ENCODE results near the gene SRSF11. TPM values are rescaled to one million over a fixed set of nuclear protein-coding genes. Genes with fewer than 3 reads are reported as not detected.

The SRSF11 gene
- total RNA-seq, 4 donors from 2014 or later, result 61.3 to 170 (median 122) TPM

DNA sequence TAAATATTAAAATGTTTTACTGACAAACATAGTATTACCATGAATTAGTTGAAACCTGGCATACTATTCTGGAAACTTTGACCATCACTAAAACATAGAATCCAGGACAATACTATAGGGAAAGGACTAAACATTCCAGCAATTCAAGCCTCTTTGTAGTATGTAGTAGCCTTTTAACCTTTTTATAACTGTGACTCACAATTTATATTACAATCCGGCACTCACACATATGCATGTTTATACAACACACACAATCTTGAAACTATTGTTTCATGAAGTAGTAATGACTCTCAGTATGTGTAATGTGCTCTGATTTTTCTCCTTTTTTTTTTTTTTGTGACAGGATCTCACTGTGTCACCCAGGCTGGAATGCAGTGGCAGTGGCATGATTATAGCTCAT is 69.0 kb downstream of the SRSF11 start:
- no peak for TF ChIP-seq EP300 (IDR thresholded peaks at IDR 0.05)
- no peak for TF ChIP-seq POLR2AphosphoS5 (IDR thresholded peaks at IDR 0.05)
- H3K4me1 ChIP-seq, result no peaks in the 10 kb centered on the region
- H3K27ac ChIP-seq, result no peak overlapping the region
- H3K27me3 ChIP-seq, result no peaks in the 10 kb centered on the region
- H3K9me3 ChIP-seq, result no peaks in the 10 kb centered on the region
- peaks cover 0 to 84% of the 10 kb centered on the region in 2 donors for H3K36me3 ChIP-seq
- H3K4me3 ChIP-seq, result no peak overlapping the region
- no peak for ATAC-seq
- 57 to 77% methylated on average over 1 of the region's 1 CpG for WGBS, 2 donors (ENCODE audit: low coverage in 1 of 2)

DNA sequence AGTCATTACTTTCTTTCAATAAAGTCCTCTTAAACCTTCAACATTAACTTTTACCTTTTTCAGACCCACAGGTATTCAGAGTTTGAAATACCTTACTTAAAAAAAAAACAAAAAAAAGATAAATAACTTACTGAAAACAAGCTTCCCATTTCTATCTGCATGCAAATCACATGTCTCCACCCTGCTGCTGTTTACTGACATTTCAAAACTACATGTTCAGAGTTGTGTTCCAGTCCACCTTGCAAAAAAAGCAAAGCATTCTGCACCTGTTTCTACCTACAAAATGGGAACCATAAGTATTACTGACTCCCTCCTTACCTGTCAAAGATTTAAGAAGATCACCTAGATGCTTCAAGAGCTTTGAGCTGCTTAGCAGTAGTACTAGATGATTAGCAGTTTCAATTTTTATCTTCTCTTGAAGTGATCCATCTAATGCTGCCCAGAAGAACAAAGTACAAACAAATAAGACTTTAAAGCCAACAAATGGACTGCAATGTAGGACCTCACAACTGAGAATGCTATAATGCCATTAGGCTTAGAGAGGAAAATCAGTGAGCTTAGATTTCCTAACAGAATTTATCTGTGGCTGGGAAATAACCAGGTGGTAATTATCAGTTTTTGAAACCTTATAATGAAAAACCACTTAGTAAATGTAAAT is 72.1 kb downstream of the SRSF11 start:
- no peak for TF ChIP-seq EP300 (IDR thresholded peaks at IDR 0.05)
- TF ChIP-seq, protein P1, sequence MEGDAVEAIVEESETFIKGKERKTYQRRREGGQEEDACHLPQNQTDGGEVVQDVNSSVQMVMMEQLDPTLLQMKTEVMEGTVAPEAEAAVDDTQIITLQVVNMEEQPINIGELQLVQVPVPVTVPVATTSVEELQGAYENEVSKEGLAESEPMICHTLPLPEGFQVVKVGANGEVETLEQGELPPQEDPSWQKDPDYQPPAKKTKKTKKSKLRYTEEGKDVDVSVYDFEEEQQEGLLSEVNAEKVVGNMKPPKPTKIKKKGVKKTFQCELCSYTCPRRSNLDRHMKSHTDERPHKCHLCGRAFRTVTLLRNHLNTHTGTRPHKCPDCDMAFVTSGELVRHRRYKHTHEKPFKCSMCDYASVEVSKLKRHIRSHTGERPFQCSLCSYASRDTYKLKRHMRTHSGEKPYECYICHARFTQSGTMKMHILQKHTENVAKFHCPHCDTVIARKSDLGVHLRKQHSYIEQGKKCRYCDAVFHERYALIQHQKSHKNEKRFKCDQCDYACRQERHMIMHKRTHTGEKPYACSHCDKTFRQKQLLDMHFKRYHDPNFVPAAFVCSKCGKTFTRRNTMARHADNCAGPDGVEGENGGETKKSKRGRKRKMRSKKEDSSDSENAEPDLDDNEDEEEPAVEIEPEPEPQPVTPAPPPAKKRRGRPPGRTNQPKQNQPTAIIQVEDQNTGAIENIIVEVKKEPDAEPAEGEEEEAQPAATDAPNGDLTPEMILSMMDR (IDR thresholded peaks at IDR 0.05), result no peak
- TF ChIP-seq POLR2AphosphoS5 (IDR thresholded peaks at IDR 0.05), result no peak
- no peak for TF ChIP-seq POLR2A (IDR thresholded peaks at IDR 0.05)
- Histone ChIP-seq H3K27me3 (no peaks in the 10 kb centered on the region), H3K9me3 (no peaks in the 10 kb centered on the region), H3K4me3 (no peak overlapping the region), H3K4me1 (no peaks in the 10 kb centered on the region), H3K36me3 (peaks cover 0 to 84% of the 10 kb centered on the region in 2 donors), H3K27ac (no peak overlapping the region)
- no peak for ATAC-seq

DNA sequence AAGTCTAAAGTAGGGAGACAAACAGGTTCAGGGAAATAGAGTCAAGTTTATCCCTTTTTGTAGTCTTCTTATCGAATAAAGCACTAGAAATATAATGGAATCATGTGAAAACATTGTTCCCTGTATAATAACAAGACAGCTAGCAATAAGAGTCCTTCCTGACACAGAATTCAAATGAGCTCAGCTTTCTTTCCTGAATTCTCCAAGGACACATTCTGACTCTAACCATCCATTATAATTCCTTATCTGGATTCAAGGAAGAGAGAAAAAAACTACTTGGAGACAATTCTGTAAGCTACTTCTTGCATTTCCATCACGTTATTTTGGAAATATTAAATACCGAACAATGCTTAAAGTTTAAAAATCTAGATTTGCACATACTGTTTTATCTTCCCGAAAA is 74.6 kb downstream of the SRSF11 start:
- Histone ChIP-seq H3K36me3 (peaks cover 0 to 86% of the 10 kb centered on the region in 2 donors), H3K27ac (no peak overlapping the region), H3K4me1 (no peaks in the 10 kb centered on the region), H3K4me3 (no peak overlapping the region), H3K27me3 (no peaks in the 10 kb centered on the region), H3K9me3 (no peaks in the 10 kb centered on the region)
- TF ChIP-seq POLR2AphosphoS5 (IDR thresholded peaks at IDR 0.05) (no peak), EP300 (IDR thresholded peaks at IDR 0.05) (no peak), POLR2A (IDR thresholded peaks at IDR 0.05) (no peak)
- TF ChIP-seq, protein P1 (IDR thresholded peaks at IDR 0.05), result no peak
- 87 to 98% methylated on average over 4 of the region's 4 CpGs for WGBS, 2 donors (ENCODE audit: low coverage in 1 of 2)
- ATAC-seq, result no peak

DNA sequence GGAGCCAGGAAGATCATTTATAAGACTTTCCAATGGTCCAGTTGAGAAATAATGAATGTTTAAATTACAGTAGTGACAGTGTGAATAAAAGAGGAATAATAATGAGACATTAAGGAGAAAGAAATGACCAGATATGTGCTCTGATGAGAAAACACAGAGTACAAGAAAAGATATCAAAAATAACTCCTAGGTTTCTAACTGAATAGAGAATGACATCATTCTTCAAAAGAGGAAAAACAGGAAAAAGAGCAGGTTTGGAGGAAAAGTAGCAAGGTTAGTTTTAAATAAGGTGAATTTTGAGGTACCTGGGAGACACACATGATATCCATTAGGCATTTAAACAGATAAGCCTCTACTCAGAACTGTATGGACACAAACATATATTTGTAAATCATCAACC is 78.3 kb downstream of the SRSF11 start:
- no peaks in the 10 kb centered on the region for H3K9me3 ChIP-seq
- H3K4me3 ChIP-seq, result no peak overlapping the region
- no peak overlapping the region for H3K27ac ChIP-seq
- TF ChIP-seq, protein P1 (IDR thresholded peaks at IDR 0.05), result no peak
- no peak for TF ChIP-seq POLR2A (IDR thresholded peaks at IDR 0.05)
- no peak for TF ChIP-seq POLR2AphosphoS5 (IDR thresholded peaks at IDR 0.05)
- TF ChIP-seq EP300 (IDR thresholded peaks at IDR 0.05), result no peak
- H3K4me1 ChIP-seq, result no peaks in the 10 kb centered on the region
- H3K36me3 ChIP-seq, result peaks cover 0 to 66% of the 10 kb centered on the region in 2 donors
- H3K27me3 ChIP-seq, result no peaks in the 10 kb centered on the region
- no peak for ATAC-seq

Small RNA genes lying within 50 kb of the gene (small RNA-seq; reads per million reads assigned to genes)
- 0 reads per million in 4 donors for gene RN7SL242P

Other genes starting within 250 kb of the SRSF11 start
- gene LRRC40, start 15.8 kb upstream of the SRSF11 start, total RNA-seq, result 10 to 100 TPM; 12.9 to 25.4 (median 18.5) TPM
- gene ANKRD13C, start 133.3 kb downstream of the SRSF11 start, total RNA-seq, result 10 to 100 TPM; 20.5 to 37.5 (median 26.5) TPM
- gene CTH, start 189.9 kb downstream of the SRSF11 start, total RNA-seq, result 1 to 10 TPM; 1.0 to 4.4 (median 3.0) TPM

Data from gastroesophageal sphincter (tissue), 4 donors.